Urinary bladder (tissue), 4 donors: Measurements from ENCODE around the gene PPIL6. TPM values are rescaled to one million over a fixed set of nuclear protein-coding genes. Genes with fewer than 3 reads are reported as not detected.

Experiments
- DNase-seq: peaks from one replicate; pipeline ENCODE4 v3.0.0-alpha.2; 2015; ENCODE audit errors: extremely low spot score
- H3K27ac ChIP-seq: one replicate; pipeline ENCODE4 v1.5.1; 2013; ENCODE audit warnings: low read depth, mild to moderate bottlenecking, moderate library complexity
- H3K36me3 ChIP-seq: one replicate; pipeline ENCODE4 v1.6.1; 2013; ENCODE audit warnings: mild to moderate bottlenecking, moderate library complexity; ENCODE audit not compliant: insufficient read depth
- H3K4me1 ChIP-seq: one replicate; pipeline ENCODE4 v1.6.1; 2013; ENCODE audit warnings: mild to moderate bottlenecking, moderate library complexity; ENCODE audit not compliant: insufficient read depth
- H3K4me3 ChIP-seq: one replicate; pipeline ENCODE4 v1.5.1; 2013; ENCODE audit warnings: low read depth, low read length
- WGBS: extraction: QIAGEN DNeasy Blood & Tissue Kit; methylation state at CpG from one replicate; pipeline ENCODE4 v1.1.7; 2013; 5-methylcytosine and 5-hydroxymethylcytosine counted together
- polyA plus RNA-seq: library from polyadenylated mRNA; stranded (reverse); fragments of 200-250 nt; gene quantifications from one replicate; pipeline ENCODE4 v1.2.3, GENCODE V29; 2013
- total RNA-seq: library from RNA; depleted of rRNA; stranded (reverse); fragments of >200 nt; gene quantifications from one replicate; pipeline ENCODE4 v1.2.3, GENCODE V29; 2014
- donor health status: healthy with polysubstance abuse.
- donor health status: healthy.

The PPIL6 gene
- total and polyA plus RNA-seq, 2 donors, result 4.3 to 11.9 TPM

- WGBS, result 11% methylated on average over 5 of the region's 5 CpGs
- Histone ChIP-seq H3K27ac (no peak overlapping the region), H3K36me3 (no peaks in the 10 kb centered on the region), H3K4me1 (no peaks in the 10 kb centered on the region), H3K4me3 (peak overlapping the region; percentile 63)
- DNase-seq, result no peak
Observed at GRCh38 chr6:109383438-109383940, 56.9 kb downstream of the PPIL6 start.

DNA sequence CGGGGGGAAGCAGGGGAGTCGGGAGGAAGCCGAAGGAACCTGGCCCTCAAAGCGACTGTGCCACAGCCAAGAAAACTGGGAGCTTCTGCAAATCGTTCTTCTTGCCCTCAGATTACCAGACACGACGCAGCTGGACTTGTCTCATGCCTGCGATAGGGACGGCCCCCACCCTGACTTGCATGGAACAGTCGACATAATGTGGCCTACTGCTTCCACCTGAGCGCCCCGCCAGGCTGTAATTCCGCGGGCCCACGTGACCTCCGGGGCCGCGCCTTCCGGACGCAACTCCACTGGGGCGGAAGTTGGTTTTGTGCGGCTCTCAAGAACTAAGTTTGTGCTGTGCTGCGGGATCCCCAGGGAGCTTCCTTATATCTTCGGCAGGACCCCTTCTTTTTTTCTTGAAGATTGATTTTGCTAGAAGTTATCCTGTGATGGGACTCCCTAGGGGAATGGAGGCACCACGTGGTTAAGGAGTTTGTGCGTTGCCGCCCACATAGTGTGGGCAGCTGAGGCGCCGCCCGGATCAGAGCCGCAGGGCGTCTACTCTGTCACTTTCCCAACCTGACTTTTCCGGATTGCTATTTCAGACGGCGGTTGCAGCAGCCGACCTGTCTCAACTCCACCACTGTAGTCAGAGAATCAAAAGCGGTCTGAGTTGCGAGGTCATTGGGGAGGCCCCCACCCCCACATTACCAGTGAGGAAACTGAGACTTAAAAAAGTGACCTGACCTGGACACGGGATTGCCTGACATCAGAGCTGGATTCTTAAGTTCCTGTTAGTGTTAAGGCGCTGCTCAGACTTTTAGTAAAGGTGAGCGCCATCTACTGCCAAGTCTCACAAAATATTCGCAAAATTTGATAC, 57.6 kb downstream of the PPIL6 start:
- Histone ChIP-seq H3K27ac (peak overlapping the region; percentile 98), H3K36me3 (no peaks in the 10 kb centered on the region), H3K4me3 (peak overlapping the region; percentile 63), H3K4me1 (no peaks in the 10 kb centered on the region)
- DNase-seq, result peak; percentile 91
- under 1% methylated on average over 42 of the region's 42 CpGs for WGBS

- H3K4me3 ChIP-seq, result peak within 1 kb of the TSS; percentile 63
- DNase-seq, result no peak
- WGBS, result under 1% methylated on average over 93 of the region's 93 CpGs
- H3K36me3 ChIP-seq, result peaks cover 2% of the 10 kb centered on the region
- no peaks in the 10 kb centered on the region for H3K4me1 ChIP-seq
- H3K27ac ChIP-seq, result peak within 1 kb of the TSS; percentile 98
Observed at GRCh38 chr6:109381747-109382575, 58.5 kb downstream of the PPIL6 start, which contains the start of gene CD164. Gene CD164 (minus strand): TSS chr6:109382467. CDS start chr6:109382378, 89 bp downstream.

- WGBS, result under 1% methylated on average over 25 of the region's 25 CpGs
- Histone ChIP-seq H3K36me3 (peaks cover 2% of the 10 kb centered on the region), H3K4me3 (peak overlapping the region; percentile 63), H3K4me1 (no peaks in the 10 kb centered on the region), H3K27ac (peak overlapping the region; percentile 98)
- DNase-seq, result no peak
Observed at GRCh38 chr6:109381061-109381746, 59.2 kb downstream of the PPIL6 start.

- 29% methylated on average over 2 of the region's 2 CpGs for WGBS
- Histone ChIP-seq H3K36me3 (peaks cover 2% of the 10 kb centered on the region), H3K4me3 (peak overlapping the region; percentile 25), H3K27ac (no peak overlapping the region), H3K4me1 (no peaks in the 10 kb centered on the region)
- DNase-seq, result no peak
Observed at GRCh38 chr6:109379711-109380110, 60.7 kb downstream of the PPIL6 start.

DNA sequence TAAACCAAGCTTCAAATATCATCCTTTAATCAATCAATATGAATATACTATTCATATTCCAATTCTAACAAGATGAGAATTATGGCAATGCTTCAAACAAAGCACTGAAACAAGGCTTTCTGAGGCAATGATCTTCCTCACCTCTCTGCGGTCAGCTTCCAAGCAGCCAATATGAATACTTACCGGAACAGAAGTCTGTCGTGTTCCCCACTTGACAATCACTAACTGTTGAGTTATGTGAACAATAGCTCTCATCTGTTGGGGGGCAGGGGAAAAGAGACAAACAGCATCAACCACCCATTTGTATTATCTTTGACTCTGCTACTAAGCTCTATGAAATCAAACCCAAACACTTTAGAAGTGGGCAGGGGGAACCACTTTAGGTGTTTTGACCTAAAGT, 62.7 kb downstream of the PPIL6 start:
- Histone ChIP-seq H3K36me3 (peaks cover 2% of the 10 kb centered on the region), H3K27ac (no peak overlapping the region), H3K4me1 (no peaks in the 10 kb centered on the region), H3K4me3 (no peak overlapping the region)
- WGBS, result 82% methylated on average over 3 of the region's 3 CpGs
- no peak for DNase-seq

DNA sequence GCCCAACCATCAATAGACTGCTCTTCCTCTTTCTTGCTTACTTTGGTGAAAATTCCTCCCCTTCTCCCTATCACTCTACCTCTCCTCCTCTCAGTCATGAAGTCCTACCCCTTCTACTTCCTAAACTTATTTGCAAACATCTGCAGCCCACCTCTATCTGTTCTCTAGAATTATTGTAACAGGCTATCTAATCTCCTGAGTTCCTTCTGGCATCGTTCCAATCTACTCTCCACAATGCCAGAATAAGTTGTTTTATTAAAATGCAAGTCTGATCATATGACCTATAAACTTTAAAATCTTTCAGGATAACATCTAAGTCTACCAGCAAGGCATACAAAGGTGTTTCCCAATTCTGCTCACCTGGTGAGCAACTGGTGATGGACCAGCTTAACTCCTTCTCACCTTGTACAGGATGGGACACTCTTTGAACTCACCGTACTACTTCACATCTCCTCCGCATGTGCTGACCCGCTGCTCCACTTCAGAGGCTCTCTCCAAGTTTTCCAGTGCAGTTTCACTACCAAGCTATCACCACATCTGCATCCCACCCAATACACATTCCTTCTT, 66.0 kb downstream of the PPIL6 start:
- Histone ChIP-seq H3K36me3 (peaks cover 5% of the 10 kb centered on the region), H3K27ac (no peak overlapping the region), H3K4me1 (peaks cover 2% of the 10 kb centered on the region), H3K4me3 (no peak overlapping the region)
- DNase-seq, result no peak
- 82% methylated on average over 4 of the region's 4 CpGs for WGBS

GRCh38 chr6:109373762-109374161, 66.7 kb downstream of the PPIL6 start:
- H3K27ac ChIP-seq, result no peak overlapping the region
- whole genome bisulfite sequencing, result 89% methylated on average over 4 of the region's 4 CpGs

DNA sequence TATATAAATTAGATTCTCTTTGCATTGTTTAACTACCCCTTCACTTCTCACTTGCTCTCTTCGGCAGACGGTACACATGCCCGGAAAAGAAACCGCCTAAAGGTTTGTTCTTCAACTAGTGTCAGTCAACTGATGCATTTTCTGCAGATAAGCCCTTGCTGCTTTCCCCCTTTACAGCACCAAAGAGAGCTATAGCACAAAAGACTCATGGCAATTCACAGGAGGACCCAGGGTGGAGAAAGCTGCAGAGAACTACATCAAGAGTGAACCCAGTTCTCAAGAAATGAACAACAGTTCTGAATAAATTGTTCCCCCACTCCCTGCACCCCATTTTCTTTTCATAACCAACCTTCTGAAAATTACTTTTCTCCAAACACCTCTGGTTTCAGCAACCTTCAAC, 67.1 kb downstream of the PPIL6 start:
- Histone ChIP-seq H3K4me3 (no peak overlapping the region), H3K4me1 (peaks cover 2% of the 10 kb centered on the region), H3K36me3 (peaks cover 5% of the 10 kb centered on the region), H3K27ac (no peak overlapping the region)
- DNase-seq, result no peak
- 83% methylated on average over 4 of the region's 4 CpGs for WGBS

More at GRCh38 chr6:109373762-109374161, 66.7 kb downstream of the PPIL6 start:
- Histone ChIP-seq H3K4me1 (peaks cover 2% of the 10 kb centered on the region), H3K4me3 (no peak overlapping the region), H3K36me3 (peaks cover 5% of the 10 kb centered on the region)
- no peak for DNase-seq

DNA sequence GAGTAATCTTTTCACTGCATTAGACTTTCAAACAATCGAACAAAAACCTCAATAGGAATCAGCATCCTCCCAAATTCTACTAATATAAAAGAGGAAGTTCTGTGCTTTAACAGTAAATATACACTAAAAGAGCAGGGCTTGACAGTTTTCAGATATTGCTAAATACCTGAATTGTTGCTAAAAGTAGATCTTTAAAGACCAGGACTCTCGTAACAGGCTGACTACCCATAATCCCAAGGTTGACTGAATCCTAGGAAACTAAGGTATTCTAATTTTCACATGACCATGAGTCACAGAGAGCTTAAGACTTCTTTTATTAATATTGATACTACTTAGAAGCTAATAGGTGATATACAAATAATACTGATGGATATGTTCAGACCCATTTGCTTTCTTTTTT, 68.3 kb downstream of the PPIL6 start:
- Histone ChIP-seq H3K36me3 (peaks cover 2% of the 10 kb centered on the region), H3K4me1 (peaks cover 2% of the 10 kb centered on the region)
- WGBS, result 78% methylated on average over 2 of the region's 2 CpGs

GRCh38 chr6:109370792-109371191, 69.6 kb downstream of the PPIL6 start:
- Histone ChIP-seq H3K4me3 (no peak overlapping the region), H3K36me3 (peaks cover 4% of the 10 kb centered on the region), H3K27ac (no peak overlapping the region), H3K4me1 (peaks cover 2% of the 10 kb centered on the region)
- DNase-seq, result no peak
- 59% methylated on average over 3 of the region's 3 CpGs for WGBS

More for the DNA sequence above, 68.3 kb downstream of the PPIL6 start:
- no peak overlapping the region for H3K27ac ChIP-seq
- DNase-seq, result no peak
- no peak overlapping the region for H3K4me3 ChIP-seq

GRCh38 chr6:109370336-109370735, 70.1 kb downstream of the PPIL6 start:
- Histone ChIP-seq H3K4me1 (peaks cover 2% of the 10 kb centered on the region), H3K27ac (no peak overlapping the region), H3K36me3 (peaks cover 4% of the 10 kb centered on the region), H3K4me3 (no peak overlapping the region)
- DNase-seq, result no peak
- 89% methylated on average over 1 of the region's 1 CpG for WGBS

GRCh38 chr6:109369728-109370127, 70.7 kb downstream of the PPIL6 start:
- H3K36me3 ChIP-seq, result peaks cover 4% of the 10 kb centered on the region
- WGBS, result 86% methylated on average over 4 of the region's 4 CpGs

More at GRCh38 chr6:109369728-109370127, 70.7 kb downstream of the PPIL6 start:
- Histone ChIP-seq H3K4me3 (no peak overlapping the region), H3K27ac (no peak overlapping the region), H3K4me1 (peaks cover 2% of the 10 kb centered on the region)
- DNase-seq, result no peak
